ENCODE results near the gene NEDD4. TPM values are rescaled to one million over a fixed set of nuclear protein-coding genes. Genes with fewer than 3 reads are reported as not detected.
"Not testable (repeated sequence)": the region's sequence is repeated elsewhere in the genome, so short reads cannot be mapped to it uniquely, and the experiment has no call there.

Gene NEDD4
- total and polyA plus RNA-seq, 2 experiments from 2014 or later, result 11.0 to 21.8 TPM

GRCh38 chr15:56032373-56032772 is 39.0 kb upstream of the NEDD4 start:
- TF ChIP-seq EZH2 (IDR thresholded peaks at IDR 0.05; ENCODE audit: insufficient read depth, poor library complexity, severe bottlenecking), result no peak
- TF ChIP-seq EZH2phosphoT487 (IDR thresholded peaks at IDR 0.05; ENCODE audit: insufficient read depth, low read depth), result no peak
- WGBS, 2 experiments (ENCODE audit: low coverage in 1 of 2, low lambda C conversion rate in 2 of 2, missing lambda C conversion rate in 2 of 2), result 92 to 93% methylated on average over 1 of the region's 1 CpG
- H4K20me1 ChIP-seq (ENCODE audit: insufficient read depth), result no peaks in the 10 kb centered on the region
- H3K27me3 ChIP-seq (replicated peaks; ENCODE audit: insufficient read depth), result no peaks in the 10 kb centered on the region
- H2AFZ ChIP-seq, result no peak overlapping the region
- H3K4me1 ChIP-seq (ENCODE audit: insufficient read depth), result no peaks in the 10 kb centered on the region
- H3K27ac ChIP-seq, result no peak overlapping the region
- H3F3A ChIP-seq (ENCODE audit: insufficient read depth), result no peaks in the 10 kb centered on the region; the same call in 1 of the 2 replicates
- no peak overlapping the region for H3K9ac ChIP-seq
- H3K79me2 ChIP-seq (ENCODE audit: insufficient read depth), result no peaks in the 10 kb centered on the region
- no peaks in the 10 kb centered on the region for H3K9me3 ChIP-seq (ENCODE audit: low read depth)
- no peaks in the 10 kb centered on the region for H3K9me2 ChIP-seq (ENCODE audit: insufficient read depth)
- no peak overlapping the region for H3K4me3 ChIP-seq
- in situ Hi-C loops (cut with MboI), result no loop called here
- H3K4me2 ChIP-seq (ENCODE audit: unreplicated experiment), result no peak overlapping the region
- no peaks in the 10 kb centered on the region for H3K36me3 ChIP-seq (ENCODE audit: low read depth)
- no peak for DNase-seq

DNA sequence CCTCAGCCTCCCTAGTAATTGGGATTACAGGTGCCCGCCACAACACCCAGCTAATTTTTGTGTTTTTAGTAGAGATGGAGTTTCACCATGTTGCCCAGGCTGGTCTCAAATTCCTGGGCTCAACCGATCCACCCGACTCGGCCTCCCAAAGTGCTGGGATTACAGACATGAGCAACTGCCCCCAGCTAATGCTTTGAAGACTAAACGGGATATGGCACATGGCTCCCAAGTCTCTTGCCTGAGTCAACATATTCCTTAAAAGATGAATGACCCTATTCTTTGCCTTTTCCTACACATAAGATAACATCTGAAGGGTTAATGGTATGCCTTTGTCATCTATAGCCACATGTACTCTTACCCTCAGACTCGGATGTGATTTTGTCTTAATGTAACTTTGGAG is 38.4 kb upstream of the NEDD4 start:
- no peaks in the 10 kb centered on the region for H3K27me3 ChIP-seq (replicated peaks; ENCODE audit: insufficient read depth)
- no peaks in the 10 kb centered on the region for H3F3A ChIP-seq (ENCODE audit: insufficient read depth)
- TF ChIP-seq EZH2phosphoT487 (IDR thresholded peaks at IDR 0.05; ENCODE audit: insufficient read depth, low read depth) (no peak), EZH2 (IDR thresholded peaks at IDR 0.05; ENCODE audit: insufficient read depth, poor library complexity, severe bottlenecking) (no peak)
- no peak overlapping the region for H3K4me2 ChIP-seq (ENCODE audit: unreplicated experiment)
- H2AFZ ChIP-seq, result no peak overlapping the region
- no peak for DNase-seq
- no peaks in the 10 kb centered on the region for H3K79me2 ChIP-seq (ENCODE audit: insufficient read depth)
- 86 to 88% methylated on average over 6 of the region's 6 CpGs for WGBS, 2 experiments (ENCODE audit: low coverage in 1 of 2, low lambda C conversion rate in 2 of 2, missing lambda C conversion rate in 2 of 2)
- H3K9ac ChIP-seq, result no peak overlapping the region
- H3K4me1 ChIP-seq (ENCODE audit: insufficient read depth), result no peaks in the 10 kb centered on the region
- no peaks in the 10 kb centered on the region for H3K9me3 ChIP-seq (ENCODE audit: low read depth)
- no peaks in the 10 kb centered on the region for H3K36me3 ChIP-seq (ENCODE audit: low read depth)
- H4K20me1 ChIP-seq (ENCODE audit: insufficient read depth), result no peaks in the 10 kb centered on the region
- no peak overlapping the region for H3K27ac ChIP-seq
- no peak overlapping the region for H3K4me3 ChIP-seq
- H3K9me2 ChIP-seq (ENCODE audit: insufficient read depth), result no peaks in the 10 kb centered on the region
- in situ Hi-C loops (cut with MboI), result no loop called here

GRCh38 chr15:56031402-56031801 is 38.0 kb upstream of the NEDD4 start:
- WGBS, 2 experiments (ENCODE audit: low coverage in 1 of 2, low lambda C conversion rate in 2 of 2, missing lambda C conversion rate in 2 of 2), result 74 to 84% methylated on average over 4 of the region's 4 CpGs
- H3K9ac ChIP-seq, result no peak overlapping the region
- in situ Hi-C loops (cut with MboI), result no loop called here
- TF ChIP-seq EZH2phosphoT487 (IDR thresholded peaks at IDR 0.05; ENCODE audit: insufficient read depth, low read depth), result no peak
- no peak for TF ChIP-seq EZH2 (IDR thresholded peaks at IDR 0.05; ENCODE audit: insufficient read depth, poor library complexity, severe bottlenecking)
- no peaks in the 10 kb centered on the region for H3F3A ChIP-seq (ENCODE audit: insufficient read depth)
- DNase-seq, result no peak
- no peak overlapping the region for H2AFZ ChIP-seq
- H3K27ac ChIP-seq, result no peak overlapping the region
- no peaks in the 10 kb centered on the region for H3K36me3 ChIP-seq (ENCODE audit: low read depth)
- no peaks in the 10 kb centered on the region for H3K79me2 ChIP-seq (ENCODE audit: insufficient read depth)
- no peaks in the 10 kb centered on the region for H4K20me1 ChIP-seq (ENCODE audit: insufficient read depth)
- H3K4me1 ChIP-seq (ENCODE audit: insufficient read depth), result no peaks in the 10 kb centered on the region
- H3K9me2 ChIP-seq (ENCODE audit: insufficient read depth), result no peaks in the 10 kb centered on the region
- no peak overlapping the region for H3K4me2 ChIP-seq (ENCODE audit: unreplicated experiment)
- H3K27me3 ChIP-seq (replicated peaks; ENCODE audit: insufficient read depth), result no peaks in the 10 kb centered on the region
- H3K4me3 ChIP-seq, result no peak overlapping the region
- no peaks in the 10 kb centered on the region for H3K9me3 ChIP-seq (ENCODE audit: low read depth)

DNA sequence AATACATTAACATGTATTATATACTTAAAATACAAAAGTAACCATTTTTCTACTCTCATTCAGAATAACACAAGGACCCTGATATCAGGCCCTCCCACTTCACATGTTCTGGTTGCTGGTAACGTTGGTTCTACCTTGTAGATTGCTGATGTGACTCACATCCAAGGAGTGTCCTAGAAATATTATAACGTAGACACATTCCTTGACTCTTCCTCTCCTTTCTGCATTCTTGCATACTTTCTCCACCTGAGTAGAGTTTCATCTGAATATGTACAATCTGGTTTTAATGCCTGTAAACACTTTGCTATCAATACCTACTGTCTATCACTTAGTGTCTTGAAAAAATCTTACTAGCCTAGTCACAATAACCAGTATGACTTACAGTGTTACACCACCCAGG is 35.0 kb upstream of the NEDD4 start:
- H3K4me2 ChIP-seq (ENCODE audit: unreplicated experiment), result no peak overlapping the region
- H3K79me2 ChIP-seq (ENCODE audit: insufficient read depth), result no peaks in the 10 kb centered on the region
- H3K36me3 ChIP-seq (ENCODE audit: low read depth), result no peaks in the 10 kb centered on the region
- no peak overlapping the region for H3K4me3 ChIP-seq
- TF ChIP-seq EZH2 (IDR thresholded peaks at IDR 0.05; ENCODE audit: insufficient read depth, poor library complexity, severe bottlenecking) (no peak), EZH2phosphoT487 (IDR thresholded peaks at IDR 0.05; ENCODE audit: insufficient read depth, low read depth) (no peak)
- in situ Hi-C loops (cut with MboI), result no loop called here
- no peaks in the 10 kb centered on the region for H3K27me3 ChIP-seq (replicated peaks; ENCODE audit: insufficient read depth)
- H3K9me2 ChIP-seq (ENCODE audit: insufficient read depth), result no peaks in the 10 kb centered on the region
- H3K9ac ChIP-seq, result no peak overlapping the region
- no peak overlapping the region for H3K27ac ChIP-seq
- no peaks in the 10 kb centered on the region for H3K4me1 ChIP-seq (ENCODE audit: insufficient read depth)
- H2AFZ ChIP-seq, result no peak overlapping the region
- no peaks in the 10 kb centered on the region for H3F3A ChIP-seq (ENCODE audit: insufficient read depth)
- no peak for DNase-seq
- 75 to 92% methylated on average over 2 of the region's 2 CpGs for WGBS, 2 experiments (ENCODE audit: low coverage in 1 of 2, low lambda C conversion rate in 2 of 2, missing lambda C conversion rate in 2 of 2)
- H3K9me3 ChIP-seq (ENCODE audit: low read depth), result no peaks in the 10 kb centered on the region
- H4K20me1 ChIP-seq (ENCODE audit: insufficient read depth), result no peaks in the 10 kb centered on the region

DNA sequence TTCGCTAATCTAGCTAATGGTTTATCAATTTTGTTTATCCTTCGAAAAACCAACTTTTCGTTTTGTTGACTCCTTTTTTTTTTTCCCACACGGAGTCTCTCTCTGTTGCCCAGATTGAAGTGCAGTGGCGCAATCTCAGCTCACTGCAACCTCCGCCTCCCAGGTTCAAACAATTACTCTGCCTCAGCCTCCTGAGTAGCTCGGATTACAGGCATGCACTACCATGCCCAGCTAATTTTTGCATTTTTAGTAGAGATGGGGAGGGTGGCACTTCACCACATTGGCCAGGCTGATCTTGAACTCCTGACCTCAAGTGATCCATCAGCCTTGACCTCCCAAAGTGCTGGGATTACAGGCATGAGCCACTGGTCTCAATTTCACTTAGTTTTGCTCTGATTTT is 29.7 kb upstream of the NEDD4 start:
- H3K9me3 ChIP-seq (ENCODE audit: low read depth); H3K27ac ChIP-seq; H3K79me2 ChIP-seq (ENCODE audit: insufficient read depth); in situ Hi-C loops (cut with MboI); H3K9me2 ChIP-seq (ENCODE audit: insufficient read depth); DNase-seq; H2AFZ ChIP-seq; H3K4me2 ChIP-seq (ENCODE audit: unreplicated experiment); H3K27me3 ChIP-seq (replicated peaks; ENCODE audit: insufficient read depth); H3K4me1 ChIP-seq (ENCODE audit: insufficient read depth); H3K9ac ChIP-seq; H3F3A ChIP-seq (ENCODE audit: insufficient read depth); H4K20me1 ChIP-seq (ENCODE audit: insufficient read depth); H3K4me3 ChIP-seq; H3K36me3 ChIP-seq (ENCODE audit: low read depth): not testable (repeated sequence)
- WGBS, 2 experiments (ENCODE audit: low coverage in 1 of 2, low lambda C conversion rate in 2 of 2, missing lambda C conversion rate in 2 of 2), result 67 to 74% methylated on average over 7 of the region's 7 CpGs

All from GM23248 (cell line).